NCI-H748 (cell line): ENCODE data around the gene CCL11.

Experiments used
- DNase-seq: peaks from one replicate; lab custom pipeline; 2025; ENCODE audit not compliant: unreplicated experiment; lab: John Stamatoyannopoulos, UW

Gene CCL11

DNA sequence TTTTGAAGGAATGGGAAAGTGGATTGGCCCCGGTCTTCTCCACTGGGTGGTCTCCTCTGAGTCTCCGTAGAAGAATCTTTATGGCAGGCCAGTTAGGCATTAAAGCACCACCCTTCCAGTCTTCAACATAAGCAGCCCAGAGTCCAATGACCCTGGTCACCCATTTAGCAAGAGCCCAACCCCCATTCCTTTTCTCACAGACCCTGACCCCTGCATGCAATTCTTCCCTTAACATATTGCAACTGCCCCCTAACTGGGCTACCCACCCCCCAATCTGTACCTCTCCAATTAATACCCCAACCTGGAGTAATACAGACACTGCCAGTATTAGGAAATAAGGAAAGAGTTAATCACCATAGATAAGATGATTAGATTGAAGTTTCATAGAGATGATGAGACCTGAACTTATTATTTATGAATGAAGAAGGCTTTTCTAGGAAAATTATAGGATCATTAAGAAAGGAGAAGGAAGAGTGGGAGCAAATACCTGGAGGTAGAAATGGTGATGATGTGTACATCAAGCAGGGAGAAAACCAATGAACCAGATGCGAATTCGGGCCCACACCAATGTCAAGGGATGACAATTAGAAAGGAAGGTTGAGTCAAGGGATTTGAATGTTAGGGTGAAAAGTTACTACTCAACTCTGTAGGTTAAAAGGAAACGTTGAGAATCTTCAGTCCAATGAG lies 28.1 kb upstream of the CCL11 start:
- no peak for DNase-seq

DNA sequence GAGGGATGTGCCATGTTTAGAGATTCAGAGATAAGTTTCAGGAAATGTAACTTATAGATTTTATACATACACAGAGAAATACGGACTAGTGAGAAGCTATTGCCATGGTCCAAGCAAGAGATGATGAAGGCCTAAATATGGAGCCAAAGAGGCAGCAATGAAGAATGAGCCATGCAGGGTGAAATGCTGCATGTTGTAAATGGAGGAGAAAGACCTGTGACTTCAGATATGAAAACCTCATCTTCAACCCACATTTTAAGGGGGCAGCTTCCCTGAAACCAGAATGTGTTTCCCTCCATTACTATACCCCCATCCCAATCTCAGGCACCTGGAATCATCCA lies 27.6 kb upstream of the CCL11 start:
- no peak for DNase-seq

DNA sequence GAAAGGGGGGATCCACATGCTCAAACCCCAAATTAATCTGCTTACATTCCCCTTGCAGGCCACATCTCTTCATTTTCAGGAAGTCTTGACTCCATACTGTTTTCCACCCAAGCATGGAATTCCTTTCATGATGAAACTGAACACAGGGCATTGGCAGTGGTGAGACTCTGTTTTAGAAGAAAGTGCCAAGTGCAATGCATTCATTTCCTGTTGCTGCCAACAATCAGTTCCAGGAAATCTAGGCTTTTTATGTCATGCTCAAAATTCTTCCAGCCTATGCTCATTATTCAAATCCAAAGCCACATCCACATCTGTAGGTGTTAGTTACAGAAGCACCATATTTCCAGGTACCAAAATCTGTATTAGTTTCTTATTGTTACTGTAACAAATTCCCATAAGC lies 26.4 kb upstream of the CCL11 start:
- no peak for DNase-seq

DNA sequence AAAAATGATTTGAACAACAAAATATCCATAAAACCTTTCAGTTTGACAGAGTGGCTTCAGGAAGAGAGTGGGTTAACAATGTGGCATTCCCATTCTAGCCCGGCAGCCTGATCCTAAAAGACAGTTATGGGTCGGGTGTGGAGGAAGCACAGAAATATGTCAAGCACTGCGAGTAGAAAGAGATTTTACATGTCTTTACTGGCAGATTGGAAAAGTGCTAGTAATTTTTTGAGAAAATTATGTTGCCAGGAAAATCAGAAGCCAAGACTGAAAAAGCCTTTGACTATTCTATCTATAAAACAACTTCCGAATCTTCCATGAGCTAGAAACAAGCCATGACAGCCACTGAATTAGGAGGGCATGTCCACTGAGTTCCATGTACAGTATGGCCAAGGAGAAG lies 24.7 kb upstream of the CCL11 start:
- DNase-seq = no peak

DNA sequence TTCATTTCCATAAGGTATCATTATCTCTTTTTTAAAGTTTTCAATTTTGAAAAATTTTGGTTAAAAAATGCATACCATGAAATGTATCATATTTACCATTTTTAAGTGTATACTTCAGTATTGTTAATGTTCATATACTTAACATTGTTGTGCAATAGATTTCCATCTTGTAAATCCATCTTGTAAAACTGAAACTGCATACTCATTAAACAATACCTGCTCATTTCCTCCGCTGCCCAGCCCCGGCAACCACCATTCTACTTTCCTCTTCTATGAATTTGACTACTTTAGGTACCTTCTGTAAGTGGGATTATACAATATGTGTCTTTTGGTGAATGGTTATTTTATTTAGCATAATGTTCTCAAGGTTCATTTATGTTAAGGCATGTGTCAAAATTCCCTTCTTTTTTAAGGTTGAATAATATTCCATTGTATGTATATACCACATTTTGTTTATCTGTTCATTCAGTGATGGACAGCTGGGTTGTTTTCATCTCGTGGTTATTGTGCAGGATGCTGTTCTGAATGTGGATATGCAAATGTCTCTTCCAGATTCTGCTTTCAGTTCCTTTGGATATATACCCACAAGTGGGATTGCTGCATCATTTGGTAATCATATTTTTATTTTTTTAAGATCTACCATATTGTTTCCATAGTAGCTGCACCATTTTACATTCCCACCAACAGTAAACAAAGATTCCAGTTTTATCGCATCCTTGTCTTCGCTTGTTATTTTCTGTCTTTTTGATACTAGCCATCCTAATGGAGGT lies 23.8 kb upstream of the CCL11 start:
- DNase-seq = no peak

DNA sequence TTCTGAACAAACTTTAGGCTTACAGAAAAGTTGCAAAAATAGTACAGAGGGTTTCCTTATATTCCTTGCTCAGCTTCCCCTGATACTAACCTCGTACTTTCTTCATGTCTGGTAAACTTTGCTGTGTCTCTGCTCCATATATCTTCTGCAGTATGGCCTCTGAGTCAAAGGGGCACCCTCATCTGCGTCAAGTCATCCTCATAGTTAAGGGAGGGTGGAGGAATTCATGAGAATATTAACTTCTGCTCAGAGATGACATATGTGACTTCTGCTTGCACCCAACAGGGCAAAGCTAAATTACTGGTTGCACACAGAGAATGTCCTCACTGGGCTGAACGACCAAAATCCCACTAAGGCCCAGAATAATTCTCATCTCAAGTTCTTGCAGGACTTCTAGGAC lies 19.8 kb upstream of the CCL11 start:
- DNase-seq = no peak

DNA sequence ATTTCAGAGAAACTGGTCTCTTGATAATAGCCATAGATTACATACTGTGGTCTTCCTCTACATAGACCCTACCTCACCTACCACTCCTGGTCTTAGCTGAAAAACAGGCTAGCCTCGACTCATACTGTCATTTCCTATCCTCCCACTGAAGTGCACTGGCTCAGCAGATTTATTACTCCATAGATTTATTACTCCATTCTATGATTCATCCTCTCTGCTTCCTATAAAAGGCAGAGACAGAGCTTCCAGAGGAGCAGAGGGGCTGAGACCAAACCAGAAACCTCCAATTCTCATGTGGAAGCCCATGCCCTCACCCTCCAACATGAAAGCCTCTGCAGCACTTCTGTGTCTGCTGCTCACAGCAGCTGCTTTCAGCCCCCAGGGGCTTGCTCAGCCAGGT lies 15.6 kb upstream of the CCL11 start, which contains the start of gene CCL7:
Gene CCL7, plus strand, starts transcription at position 253 of the 400 bp plus-strand sequence. Its CDS starts 70 bp downstream, at position 323.
- DNase-seq = no peak

DNA sequence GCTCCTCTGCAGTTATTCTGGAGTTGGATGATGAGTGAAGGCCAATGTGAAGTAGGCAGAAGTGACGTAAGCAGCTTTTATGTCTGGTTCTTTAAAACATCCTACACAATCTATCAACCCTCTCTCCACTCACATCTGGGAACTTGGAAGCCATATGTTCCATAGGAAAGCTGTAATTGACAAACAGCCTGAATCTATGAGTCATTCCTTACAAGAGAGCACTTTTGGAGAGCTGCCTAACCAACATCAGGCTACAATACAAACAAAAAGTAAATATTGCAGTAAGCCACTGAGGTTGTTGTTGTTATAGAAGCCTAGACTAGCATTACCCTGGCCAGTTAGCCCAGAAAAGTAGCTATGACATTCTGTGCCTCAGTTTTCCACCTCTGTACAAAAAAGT lies 9.7 kb upstream of the CCL11 start:
- no peak for DNase-seq

DNA sequence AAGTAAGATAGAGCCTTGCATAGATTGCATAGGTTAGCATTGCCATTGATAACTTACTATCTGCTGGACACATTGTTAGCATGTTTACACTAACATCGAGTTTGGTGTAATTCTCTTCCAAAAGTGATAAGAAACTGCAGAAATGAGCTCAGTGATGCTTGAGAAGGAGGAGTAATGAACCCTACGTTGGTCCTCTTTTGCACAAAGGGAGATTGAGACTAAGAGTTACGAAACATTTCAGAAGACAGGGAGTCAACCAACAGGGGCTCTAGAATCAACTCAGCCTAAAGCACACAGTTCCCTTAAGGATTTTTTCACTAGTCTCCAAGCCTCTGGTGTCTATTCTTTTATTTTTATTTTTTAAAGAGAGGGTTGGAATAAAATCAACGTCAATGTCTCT lies 8.7 kb upstream of the CCL11 start:
- no peak for DNase-seq

DNA sequence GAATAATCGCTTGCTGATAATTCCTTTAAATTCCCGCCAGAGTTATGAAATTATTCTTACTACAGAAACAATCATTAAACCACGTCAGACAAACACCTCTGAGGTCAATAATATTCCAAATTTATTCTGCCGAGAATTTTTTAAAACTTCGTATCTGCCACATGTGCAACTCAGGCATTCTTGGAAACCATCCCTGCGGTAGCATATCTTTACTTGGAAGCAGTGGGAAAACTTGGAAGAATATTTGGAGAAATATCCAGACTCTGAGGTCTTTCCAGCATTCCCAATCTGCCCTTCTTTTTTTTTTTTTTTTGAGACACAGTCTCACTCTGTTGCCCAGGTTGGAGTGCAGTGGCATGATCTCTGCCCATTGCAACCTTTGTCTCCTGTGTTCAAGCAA lies 2.0 kb upstream of the CCL11 start:
- DNase-seq = no peak

DNA sequence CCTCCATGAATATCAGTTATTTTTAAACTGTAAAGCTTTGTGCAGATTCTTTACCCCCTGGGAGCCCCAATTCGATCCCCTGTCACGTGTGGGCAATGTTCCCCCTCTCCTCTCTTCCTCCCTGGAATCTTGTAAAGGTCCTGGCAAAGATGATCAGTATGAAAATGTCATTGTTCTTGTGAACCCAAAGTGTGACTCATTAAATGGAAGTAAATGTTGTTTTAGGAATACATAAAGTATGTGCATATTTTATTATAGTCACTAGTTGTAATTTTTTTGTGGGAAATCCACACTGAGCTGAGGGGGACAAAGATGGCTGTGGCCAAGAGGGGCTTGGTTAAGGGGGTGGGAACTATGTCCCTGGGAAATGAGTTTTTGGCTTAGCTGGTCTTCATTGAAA lies 2.3 kb downstream of the CCL11 start:
- no peak for DNase-seq

DNA sequence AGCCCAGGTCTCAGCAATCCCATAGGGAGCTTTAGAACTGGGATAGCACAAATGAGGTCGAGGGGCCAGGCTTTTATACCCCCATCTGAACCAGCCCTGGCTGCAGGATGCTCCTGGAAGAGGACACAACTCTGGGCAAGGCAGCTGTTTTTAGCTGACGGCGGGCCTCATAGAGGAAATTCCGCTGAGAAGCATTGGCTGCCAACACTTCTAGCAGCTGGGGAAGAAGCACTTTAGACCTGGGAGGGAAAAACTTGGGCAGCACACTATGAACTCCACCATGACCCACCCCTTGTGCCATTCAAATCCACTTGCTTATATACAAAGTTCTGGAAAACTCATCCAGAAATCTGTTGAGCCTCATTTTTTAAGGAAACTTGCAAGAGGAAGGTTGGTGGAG lies 5.0 kb downstream of the CCL11 start:
- DNase-seq = no peak

DNA sequence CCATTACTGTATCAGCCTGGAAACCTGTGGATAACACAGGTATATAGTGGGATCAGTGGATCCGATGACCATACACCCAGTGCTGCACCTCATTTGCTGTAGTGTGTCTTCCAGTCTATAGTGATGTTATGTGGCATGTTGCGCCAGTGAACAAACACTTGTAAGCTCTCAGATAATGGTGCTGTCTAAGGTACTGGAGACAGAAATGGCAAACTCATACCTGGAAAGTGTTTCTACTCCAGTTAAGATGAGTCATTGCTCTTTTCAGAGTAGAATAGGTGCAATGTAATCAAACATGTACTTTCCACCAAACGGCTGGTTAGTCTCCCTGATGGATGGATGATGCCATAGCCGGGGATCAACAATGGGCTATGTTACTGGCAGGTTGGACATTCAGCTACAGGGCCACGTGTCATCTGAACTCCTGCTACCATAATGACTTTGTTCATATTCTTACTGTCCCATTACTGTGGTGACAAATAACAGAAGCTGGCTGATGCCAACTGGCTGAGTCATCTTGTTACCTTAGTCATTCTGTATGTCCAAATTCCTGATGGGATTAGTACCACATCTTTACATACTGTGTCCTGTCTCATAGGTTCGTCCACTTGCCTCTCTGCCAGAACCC lies 6.3 kb downstream of the CCL11 start:
- no peak for DNase-seq

DNA sequence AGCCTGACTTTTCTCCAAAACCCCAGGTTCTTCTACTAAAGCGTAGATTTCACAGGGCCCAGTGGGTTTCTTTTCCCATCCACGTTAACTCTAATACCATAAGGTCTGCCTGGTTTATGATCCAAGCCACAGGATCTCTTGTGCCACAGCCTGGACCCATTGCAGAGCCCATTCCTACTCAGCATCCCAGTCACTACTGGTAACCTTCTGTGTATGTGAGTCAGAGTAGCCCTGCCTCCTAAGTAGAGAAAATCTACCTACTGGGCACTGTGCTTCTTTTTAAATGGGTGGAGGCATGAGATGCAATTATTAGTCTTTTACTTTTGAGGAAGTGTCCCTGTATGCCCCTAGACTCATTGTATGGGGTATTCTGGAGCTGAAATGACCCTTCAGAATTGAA lies 13.5 kb downstream of the CCL11 start:
- DNase-seq = no peak

DNA sequence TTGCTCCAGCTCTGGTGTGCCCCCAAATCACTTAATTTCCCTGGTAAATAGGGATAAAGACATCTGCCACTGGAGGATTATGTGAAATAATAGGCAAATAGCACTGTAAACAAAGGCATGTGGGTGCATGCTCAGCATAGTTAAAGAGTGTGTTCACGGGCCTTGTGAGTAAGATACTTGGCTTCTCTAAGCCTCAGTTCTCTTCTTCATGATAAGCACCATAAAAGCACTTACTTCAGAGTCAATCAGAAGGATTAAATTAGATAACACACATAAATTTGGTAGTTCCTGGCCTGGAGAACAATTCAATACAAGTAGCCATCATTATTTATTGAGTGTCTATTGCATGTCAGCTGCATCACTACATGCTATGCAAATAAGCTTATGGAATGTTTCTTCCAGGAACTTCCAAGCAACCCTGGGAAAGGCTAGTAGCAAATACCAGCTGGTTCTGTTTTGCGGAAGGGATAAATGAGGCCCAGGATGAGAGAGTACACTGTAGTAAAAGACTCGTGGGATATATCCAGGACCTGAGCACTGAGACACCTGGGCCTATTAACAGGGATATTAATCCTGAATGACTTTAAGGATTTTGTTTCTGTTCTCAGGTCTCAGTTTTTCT lies 14.5 kb downstream of the CCL11 start:
- DNase-seq = peak; percentile 80

DNA sequence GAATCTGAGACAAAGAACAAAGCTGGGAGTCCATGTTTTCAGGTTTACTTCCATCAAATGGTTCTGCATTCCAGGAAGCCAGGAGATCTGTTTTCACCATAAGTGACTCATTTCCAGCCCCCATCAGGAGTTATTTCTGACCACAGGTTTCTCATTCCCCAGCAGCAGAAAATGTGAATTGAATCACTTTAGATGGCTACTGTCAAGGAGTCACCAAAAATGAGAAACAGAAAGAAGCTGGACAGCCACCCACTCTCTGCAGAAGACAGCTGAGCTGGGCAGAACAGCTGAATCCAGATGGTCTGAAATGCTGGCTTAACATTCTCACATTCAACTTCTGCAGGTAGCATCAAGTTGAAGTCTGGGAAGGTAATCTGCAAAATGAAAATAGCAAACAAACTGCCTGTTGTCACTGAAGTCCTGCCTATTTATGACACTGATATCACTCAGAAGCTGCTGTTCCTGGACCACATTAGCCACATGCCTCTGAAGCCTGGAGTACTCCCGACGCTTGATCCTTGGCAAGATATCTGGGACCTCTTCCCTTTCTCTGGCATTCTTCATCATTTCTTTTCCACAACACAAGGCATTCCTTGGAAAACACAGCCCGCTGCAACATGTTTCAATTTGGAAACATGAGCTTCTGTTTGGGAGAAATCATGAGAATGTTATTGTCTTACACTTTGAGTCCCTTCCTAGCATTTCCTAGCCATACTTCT lies 15.3 kb downstream of the CCL11 start:
- DNase-seq = no peak

DNA sequence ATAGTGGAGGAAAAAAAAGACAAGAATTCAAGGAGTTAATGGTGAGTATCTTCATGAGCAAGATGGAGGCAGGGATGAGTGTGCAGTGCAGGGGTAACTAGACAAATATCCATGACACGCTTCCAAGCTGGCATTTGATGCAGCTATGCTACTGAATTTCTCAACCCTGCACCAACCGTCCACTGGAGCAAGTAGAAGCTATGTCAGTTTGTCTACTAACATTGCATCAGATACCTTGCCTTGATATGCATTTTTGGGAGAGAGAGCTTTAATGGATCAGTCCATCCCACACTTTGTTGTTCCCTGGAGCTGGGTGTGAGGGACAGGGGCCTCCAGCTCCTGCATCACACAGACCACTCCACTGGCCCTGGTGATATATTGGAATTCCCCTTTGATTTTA lies 16.4 kb downstream of the CCL11 start:
- DNase-seq = no peak

DNA sequence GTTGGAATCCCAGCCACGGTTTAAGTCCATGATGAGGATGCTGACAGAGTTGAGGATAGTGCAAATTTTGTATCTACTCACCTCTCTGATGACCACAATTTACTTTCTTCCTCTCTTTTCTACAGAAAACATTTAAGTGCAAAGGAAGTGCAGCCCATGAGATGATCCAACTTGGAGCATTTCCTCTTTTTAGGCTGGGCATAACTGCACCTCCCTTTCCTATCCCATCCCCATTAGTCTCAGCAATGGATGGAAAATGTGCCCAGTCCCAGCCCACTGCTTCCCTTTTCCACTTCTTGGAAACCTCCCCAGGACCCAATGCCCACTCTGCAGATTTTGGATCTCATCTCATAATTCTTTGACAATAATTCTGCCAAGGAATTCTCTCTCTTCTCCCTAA lies 17.1 kb downstream of the CCL11 start:
- DNase-seq = no peak

DNA sequence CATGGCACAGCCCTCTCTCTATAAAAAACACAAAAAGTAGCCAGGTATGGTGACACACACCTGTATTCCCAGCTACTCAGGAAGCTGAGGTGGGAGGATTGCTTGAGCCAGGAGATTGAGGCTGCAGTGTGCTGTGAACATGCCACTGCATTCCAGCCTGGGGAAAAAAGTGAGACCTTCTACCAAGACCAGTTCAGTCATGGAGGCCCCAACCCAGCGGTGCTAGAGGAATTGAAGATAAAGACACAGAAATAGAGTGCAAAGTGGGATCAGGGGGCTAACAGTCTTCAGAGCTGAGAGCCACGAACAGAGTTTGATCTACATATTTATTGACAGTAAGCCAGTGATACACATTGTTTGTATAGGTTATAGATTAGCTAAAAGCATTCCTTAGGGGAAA lies 18.1 kb downstream of the CCL11 start:
- DNase-seq = no peak

DNA sequence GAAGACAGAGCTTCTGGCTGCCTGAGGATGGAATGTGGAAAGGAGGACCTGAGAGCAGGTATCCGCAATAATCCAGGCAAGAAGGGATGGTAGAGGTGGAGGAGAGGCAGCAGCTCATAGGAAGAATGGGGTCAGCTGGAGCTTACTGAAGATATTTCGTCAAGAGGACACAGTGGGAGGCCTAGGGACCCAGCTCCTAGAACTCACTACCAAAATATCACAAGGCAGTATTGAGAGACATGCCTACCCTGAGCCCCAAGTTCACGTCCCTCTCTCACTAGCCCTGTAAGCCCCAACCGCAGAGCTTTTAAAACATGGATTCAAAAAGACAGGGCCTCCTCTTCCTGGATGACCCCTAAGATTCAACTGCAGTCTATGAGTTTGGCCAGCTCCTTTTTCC lies 19.5 kb downstream of the CCL11 start:
- DNase-seq = no peak

DNA sequence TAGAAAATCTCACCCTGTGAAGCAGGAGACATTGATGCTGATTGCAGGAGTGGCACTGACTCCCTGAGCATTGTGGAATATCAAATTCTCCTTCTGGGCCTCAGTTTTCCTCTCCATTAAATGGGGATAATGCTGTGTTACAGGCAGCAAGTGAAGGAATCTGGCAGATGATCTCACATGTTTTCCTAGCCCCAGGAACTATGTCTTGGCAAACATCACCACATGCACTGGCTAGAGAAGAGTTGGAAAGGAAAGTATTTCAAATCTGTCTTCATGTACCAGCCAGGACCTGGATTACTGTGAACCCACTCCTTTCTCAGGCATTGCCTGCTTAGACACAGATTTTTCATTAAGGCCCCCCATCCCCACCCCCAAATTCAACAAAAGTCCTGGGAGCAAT lies 20.1 kb downstream of the CCL11 start:
- no peak for DNase-seq
